HG02938 (cell line): ENCODE results near the gene MGST2.
A peak's percentile ranks its signal among the peaks of the same experiment; 100 is the strongest.
"Not testable (repeated sequence)": the region's sequence is repeated elsewhere in the genome, so short reads cannot be mapped to it uniquely, and the experiment has no call there.

Experiments
- ATAC-seq: cut with Tn5 transposase; IDR thresholded peaks from one replicate; pipeline ENCODE4 v1.9.1; 2021; ENCODE audit warnings: mild to moderate bottlenecking, moderate library complexity; ENCODE audit not compliant: unreplicated experiment

MGST2 gene

DNA sequence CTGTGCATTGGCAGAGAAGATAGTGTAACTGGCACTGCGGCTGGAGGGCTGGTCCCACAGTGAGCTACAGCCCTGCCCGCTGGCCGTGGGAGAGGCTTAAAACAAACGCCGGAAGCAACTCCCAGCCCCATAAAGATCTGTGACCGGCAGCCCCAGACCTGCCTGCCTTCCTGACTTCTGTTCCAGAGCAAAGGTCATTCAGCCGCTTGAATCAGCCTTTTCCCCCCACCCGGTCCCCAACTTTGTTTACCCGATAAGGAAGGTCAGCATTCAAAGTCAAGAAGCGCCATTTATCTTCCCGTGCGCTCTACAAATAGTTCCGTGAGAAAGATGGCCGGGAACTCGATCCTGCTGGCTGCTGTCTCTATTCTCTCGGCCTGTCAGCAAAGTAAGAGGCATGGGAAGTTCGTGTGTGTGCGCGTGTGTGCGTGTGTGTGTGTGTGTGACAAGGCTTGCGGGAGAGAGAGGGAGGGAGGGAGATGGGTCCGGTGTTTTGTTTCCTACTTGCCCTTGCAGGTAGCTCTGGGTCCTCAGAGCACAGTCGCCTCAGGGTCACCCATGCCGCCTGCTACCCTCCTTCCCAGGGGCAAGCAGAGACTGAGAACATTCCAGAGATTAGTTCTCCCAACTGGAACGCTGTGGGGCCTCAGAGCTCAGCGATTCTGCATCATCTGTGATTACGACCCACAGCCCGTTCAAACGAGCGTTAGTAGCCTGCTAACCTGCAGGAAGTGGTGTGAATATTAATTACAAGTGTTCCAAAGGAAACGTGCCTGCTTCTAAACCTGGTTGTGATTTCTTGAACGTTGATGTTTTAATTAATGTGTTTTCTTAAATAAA is at the start of gene MGST2:
Gene MGST2 (plus strand): TSS at position 130 of the 840 bp plus-strand sequence. CDS start 201 bp downstream, at position 331.
- ATAC-seq: peak; percentile 78

DNA sequence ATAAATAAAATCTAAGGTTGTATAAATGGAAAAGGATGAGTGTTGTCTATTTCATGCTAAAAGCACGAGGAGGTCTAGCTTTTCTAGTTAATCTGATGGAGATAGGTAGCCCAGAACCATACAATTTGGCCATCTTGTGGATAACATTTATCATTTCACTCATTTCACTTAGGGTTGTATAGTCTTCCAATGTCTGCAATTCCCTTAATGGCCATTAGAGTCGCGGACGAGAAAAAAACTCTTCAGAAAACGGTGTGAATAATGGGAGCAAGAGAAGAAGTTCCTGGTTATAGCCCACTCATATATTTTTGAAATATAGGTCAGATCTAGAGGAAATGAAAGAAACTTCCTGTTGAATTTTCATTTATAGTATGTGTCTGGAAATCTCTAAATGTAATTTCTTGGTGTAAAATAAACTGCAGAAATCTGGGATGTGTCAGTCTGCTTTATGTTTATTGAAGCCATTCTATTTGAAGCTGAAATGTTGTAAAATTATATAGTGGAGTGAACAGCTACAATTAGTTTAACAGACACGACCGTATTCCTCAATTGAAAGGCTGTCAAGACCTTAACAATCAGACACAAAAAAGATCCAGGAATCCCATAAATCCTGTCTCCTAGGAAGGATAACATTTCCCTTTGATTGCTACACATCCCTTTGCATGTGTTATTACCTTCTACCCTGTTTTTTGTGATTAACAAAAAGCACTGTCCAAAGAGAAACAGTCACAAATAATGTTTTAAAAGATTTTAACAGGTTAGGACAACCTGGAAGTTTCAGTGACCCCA is 47.7 kb upstream of the MGST2 start:
- ATAC-seq: no peak

DNA sequence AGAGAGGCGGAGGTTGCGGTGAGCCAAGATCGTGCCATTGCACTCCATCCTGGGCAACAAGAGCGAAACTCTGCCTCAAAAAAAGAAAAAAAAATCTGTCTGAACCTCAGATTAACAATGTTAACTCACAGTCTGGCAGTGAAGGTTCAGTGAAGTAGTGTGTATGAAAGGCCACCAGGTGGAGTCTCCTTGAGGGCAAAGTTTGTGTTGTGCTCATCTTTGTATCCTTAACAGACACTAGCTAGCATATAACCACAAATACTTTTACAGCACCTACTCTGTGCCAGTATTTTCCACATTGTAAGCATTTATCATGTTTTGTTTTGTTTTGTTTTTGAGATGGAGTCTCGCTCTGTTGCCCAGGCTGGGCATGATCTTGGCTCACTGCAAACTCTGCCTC is 46.0 kb upstream of the MGST2 start:
- peak; percentile 84 for ATAC-seq

DNA sequence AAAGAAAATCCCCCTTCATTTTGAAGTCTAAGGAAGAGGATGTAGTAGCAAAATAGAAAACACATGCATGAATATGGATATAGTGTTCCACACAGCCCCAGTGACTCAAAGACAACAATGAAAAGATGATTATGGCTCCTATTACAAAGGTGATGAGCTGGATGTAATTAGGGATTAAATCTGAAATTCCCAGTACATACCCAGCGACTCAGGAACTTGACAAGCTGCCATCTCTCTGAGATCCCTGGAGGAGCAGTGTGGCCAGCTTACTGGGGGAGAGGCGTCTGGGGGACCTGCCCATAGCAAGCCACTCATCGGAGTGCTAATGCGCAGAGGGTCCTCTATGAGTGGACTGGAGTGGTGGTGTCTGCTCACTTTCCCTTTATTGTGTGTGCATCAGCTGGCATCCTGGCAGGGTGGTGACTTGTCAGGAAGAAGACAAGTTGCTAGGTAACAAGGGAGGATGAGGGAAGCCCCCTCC is 42.7 kb upstream of the MGST2 start:
- ATAC-seq: no peak

DNA sequence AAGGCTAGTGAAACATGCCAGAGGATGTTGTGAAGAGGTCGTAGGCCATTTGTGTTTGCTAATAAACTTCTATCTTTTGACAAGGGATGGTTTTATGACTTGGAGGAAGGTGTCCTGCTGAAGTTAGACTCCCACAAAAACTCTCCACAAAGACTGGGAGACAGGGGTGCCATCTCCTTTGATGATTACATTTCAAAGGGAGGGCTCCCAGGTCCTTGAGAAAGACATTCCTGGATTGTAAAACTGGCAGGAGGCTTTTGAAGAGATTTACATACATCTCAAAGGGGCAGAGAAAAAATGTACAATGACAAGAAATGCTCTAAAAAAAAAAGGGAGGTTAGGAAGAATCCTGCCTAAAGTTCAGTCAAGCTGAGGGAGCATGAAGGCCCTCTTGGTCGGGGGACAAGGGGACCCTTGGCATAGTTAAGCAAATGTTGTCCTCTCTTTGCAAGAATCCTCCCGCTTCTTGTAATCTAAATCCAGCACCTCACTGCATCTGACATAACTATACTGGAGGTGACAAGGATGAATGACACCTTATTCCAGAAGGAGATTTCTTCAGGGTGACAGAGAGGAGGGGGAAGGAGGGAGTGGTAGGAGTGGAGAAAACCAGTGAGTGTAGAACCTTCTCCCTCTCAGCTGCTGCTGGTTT is 41.1 kb upstream of the MGST2 start:
- ATAC-seq: no peak

DNA sequence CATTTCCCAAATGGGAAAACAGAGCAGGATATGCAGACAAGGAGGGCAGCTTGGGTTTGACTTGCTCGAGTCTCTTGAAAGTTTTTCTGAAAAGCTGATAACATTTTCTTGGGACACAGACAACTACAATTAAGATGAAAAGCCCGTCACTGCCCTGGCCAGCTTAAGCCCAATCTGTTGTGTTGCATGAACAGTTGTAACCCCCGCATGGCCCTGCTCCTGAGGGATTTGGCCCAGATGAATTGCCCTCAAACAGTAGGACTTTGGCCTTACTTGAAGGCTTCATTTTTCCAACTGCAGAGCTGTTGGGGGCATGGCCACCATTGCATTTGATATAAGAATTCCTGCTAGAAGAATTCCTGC is 40.5 kb upstream of the MGST2 start:
- ATAC-seq: no peak

DNA sequence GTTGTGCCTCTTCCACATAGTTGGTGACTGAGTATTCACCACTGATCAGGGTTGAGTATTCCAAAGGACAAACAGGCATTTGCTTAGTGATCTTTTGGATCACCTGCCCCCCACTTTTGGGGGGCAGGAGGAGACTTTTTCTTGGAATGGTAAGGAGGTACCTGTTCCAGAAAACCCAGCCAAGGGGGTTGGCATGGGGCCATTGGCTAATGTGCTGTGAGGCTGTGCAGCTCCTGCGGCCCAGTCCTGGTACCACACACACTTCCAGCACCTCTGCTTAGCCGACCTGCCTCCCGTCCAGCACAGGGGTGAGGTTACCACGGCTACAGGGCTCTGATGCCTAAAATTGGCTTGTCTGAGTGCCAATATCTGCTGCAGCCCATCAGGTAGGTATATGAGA is 40.1 kb upstream of the MGST2 start:
- ATAC-seq: no peak

DNA sequence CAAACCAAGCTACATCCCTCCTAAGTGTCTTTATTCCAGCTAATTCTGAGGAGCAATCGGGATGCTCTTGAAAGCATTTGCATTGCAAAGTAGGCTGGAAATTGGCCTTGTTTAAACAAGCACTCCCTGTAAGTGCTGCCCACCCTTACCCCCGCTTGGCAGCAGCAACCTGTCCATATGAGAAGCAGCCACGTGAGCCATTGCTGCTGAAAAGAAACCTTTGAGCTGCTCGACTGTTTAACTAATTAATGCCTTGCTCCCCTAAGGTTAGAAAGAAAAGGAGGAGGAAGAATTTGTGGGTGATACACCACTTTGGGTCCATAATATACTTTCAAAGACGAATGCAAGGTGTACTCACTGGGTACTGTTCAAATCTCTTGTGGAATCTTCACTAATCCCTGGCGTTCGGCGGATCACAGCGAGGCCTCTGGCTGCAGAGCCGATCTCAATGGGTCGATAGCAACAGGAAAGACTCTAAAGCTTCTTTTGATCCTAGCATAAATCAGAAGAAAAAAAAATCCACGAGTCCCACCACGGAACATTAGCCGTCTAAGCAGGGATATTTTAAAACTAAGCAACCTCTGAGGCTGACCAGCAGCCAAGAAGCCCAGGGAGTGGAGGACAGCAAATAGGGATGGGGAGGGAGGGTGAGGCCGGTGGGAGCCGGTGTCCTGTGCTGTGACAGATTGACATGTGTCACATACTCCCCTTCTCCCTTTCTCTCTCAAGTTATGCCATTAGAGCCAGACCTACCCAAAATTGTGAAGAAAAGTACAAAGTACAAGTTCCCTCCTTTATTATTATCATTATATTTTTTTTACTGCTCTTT is 37.2 kb upstream of the MGST2 start:
- ATAC-seq: no peak

DNA sequence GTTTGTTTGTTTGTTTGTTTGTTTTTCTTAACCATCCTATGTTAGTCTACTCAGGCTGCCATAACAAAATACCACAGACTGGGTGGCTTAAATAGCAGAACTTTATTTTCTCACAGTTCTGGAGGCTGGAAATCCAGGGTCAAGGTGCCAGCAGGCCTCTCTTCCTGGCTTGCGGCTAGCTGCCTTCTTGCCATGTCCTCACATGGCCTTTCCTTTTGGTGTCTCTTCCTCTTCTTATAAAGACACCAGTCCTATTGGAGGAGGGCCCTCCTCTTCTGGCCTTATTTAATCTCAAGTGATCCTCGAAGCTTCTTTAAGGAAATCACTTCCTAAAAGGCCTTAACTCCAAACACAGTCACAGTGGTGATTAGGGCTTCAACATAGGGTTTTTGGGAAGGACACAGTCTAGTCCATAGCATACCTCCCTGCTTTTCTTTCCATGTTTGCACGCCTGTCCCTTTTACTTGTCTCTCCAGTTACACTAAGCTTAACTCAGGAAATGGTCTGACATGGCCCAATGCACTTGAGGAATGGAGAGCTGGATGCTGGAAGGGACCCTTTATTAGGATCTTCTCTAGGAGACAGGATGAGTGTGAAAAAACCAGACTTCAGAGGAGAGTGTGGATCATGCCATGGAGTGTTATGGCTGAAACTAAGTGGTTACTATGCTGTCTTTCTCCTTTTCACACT is 36.0 kb upstream of the MGST2 start:
- no peak for ATAC-seq

DNA sequence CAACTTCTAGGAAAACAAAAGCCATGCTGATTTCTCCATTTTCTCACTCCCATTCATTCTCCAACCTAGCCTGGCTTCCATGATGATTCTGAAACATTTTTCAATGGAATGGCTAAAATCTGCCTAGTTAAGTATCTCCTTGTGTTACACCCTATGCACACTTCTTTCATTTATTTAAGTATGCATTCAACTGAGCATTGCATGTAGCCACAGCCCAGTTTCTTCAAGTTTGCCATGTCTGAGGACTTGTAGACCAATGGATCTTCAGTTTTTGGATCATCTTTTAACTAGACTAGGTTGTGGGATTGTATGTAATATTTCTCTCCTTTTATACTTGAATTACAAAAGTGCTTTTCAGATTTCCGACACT is 35.5 kb upstream of the MGST2 start:
- ATAC-seq: no peak

DNA sequence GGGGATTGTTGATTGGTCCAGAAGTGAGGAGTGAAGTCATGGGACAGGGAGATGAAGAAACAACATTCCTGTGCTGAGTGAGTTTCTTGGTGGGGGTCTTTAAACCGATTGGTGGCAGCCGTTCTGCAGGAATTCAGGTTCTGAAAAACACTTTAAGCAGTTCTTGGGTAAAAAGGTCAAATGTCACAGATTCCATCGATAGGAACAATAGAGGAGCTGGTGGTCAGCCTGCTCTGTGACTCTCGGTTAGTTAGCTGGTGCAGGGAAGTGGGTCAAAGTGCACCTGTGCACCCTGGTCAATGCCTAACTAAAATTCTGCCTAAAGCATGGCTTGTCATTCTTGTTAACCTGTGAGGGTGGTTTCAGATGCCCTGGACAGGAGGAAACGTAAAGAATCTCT is 34.6 kb upstream of the MGST2 start:
- ATAC-seq: no peak

DNA sequence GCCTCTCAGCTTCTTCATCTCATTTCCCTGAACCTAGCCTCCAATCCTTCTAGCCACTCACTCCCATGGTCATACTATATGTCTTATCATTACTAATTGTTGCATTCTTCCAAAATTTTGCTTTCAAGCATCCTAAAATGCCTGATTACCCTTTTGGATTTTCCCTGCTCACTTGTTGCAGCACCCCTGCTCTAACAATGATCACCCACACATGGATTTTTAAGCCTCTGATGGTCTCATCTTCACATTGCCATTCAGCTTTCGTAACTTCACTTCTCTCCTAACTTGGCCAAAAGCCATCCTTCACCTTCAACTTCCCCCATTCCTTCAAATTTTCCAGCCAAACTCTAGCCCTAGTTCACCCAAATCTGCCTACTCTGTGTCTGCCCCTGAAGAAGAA is 33.8 kb upstream of the MGST2 start:
- ATAC-seq: no peak

DNA sequence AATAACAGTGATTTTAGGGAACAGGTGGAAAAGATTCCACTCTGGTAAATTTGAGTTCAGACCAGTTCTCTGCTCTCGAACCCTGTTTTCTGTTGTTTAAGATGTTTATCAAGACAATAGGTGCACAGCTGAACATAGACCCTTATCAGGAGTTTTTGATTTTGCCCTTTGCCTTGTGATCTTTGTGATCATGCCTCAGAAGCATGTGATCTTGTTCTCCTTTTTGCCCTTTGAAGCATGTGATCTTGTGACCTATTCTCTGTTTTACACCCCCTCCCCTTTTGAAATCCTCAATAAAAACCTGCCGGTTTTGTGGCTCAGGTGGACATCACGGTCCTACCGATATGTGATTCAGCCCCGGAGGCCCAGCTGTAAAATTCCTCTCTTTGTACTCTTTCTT is 32.9 kb upstream of the MGST2 start:
- not testable (repeated sequence) for ATAC-seq

DNA sequence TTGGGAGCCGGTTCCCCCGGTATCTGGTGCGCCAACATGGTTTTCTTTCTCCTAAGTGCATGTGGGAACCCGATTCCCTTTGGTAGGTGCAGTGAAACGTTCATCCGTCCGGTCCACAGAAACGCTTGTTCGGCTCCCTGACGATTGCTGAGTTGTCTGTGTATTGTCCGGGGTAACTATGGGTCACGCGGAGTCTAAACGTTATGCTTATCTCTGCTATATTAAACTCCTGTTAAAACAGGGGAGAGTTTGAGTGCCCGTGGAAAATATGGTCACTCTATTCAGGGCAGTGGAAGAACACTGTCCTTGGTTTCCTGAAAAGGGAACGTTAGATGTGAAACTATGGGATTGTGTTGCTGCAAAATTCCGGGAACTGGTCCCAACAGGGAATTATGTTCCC is 32.4 kb upstream of the MGST2 start:
- no peak for ATAC-seq

DNA sequence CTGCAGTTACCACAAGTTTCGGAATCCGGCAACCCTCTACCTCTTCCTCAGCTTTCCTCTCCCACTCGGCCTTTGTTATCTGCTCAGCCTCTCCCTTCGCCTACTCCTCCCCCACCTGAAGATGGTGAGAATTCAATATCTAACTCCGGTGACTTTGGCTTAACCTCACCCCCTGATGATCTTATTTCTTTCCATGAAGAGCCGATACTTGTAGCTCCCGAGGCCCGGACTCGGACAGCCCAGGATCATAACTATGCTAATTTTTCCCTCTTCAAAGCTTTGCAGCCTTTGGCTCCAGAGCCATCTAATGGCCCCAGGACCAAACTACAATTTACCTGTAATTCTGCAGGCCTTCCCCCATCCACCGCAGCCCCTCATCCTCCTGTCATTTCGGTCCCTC is 32.0 kb upstream of the MGST2 start:
- no peak for ATAC-seq

DNA sequence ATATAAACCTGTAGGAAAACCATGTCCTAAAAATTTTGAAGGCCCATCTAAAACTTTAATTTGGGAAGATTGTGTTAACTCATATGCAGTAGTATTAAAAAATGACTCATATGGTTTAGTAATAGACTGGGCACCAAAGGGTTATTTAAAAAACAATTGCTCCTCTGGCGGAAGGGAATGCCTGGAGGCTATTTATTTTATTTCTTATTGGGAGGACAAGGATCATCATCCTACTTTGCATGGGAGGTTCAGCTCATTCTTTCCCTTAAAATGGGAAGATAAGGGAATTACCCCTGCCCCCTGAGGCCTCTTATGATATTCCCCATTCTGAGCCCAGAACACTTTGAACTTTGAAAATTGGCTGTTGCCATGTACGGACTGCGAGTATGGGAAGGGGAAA is 29.7 kb upstream of the MGST2 start:
- ATAC-seq: no peak

DNA sequence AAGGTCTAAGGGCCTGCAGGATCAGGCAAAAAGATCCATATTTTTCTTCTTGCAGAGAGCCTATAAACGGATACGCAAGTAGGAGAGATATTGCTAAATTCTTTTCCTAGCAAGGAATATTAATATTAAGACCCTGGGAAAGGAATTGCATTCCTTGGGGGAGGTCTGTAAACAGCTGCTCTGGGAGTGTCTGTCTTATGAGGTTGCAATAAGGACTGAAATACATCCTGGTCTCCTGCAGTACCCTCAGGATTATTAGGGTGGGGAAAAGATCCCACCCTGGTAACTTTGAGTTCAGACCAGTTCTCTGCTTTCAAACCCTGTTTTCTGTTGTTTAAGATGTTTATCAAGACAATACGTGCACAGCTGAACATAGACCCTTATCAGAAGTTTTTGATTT is 27.3 kb upstream of the MGST2 start:
- ATAC-seq: not testable (repeated sequence)

DNA sequence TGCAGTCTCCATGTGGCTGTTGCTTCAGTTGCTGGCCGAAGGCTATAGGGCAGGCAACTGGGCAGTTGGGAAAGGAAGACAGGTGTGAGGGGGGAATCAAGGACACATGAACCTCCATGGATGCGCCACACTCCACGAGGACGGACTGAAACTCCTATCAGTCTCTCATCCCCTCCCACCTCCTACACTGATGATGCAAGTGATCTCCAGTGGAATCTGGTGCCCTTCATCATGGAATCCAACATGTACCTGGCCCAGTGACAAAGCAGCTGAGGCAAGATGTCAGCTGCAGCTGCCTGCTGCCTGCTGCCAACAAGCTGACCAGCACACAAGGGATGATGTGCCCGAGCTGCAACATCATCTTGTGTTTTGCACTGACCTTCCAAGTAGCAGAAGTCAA is 26.0 kb upstream of the MGST2 start:
- no peak for ATAC-seq

DNA sequence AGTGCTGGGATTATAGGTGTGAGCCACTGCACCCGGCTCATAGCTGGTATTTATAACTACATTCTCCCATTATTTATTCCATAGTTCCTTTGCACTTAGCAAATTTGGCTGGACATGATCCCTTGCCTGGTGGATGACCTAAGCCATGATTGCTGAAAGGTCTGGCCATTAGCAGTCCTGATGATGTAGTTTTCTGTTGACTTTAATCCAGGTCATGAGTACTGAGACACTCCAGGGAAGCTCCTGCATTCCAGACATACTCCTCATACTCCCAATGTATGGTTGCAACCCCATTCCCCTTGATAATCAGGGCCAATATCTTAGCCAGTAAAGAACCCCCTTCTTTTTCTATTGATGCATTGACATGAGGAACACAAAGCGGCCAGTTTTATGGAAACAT is 24.4 kb upstream of the MGST2 start:
- no peak for ATAC-seq

DNA sequence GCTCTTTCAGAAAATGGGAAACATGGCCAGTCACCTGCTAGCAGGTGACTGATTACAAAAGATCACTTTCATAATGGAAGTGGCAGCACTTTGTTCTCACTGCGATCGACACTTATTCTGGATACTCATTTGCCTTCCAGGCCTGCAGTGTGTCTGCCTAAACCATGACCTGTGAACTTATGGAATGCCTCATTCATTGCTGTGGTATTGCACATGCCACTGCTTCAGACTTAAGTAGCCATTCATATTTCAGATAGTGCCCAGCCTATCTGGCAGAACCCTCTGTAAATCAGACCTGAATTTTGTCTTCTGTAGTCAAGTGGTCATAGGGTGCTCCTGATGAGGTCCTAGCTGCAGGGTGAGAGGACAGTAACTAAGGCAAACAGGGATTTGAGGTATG is 23.3 kb upstream of the MGST2 start:
- no peak for ATAC-seq
